Activated B cell treated with CpG ODN at 0.5 μM for 24 hours (primary cell): ENCODE data around the gene GPR137B. TPM values are rescaled to one million over a fixed set of nuclear protein-coding genes. Genes with fewer than 3 reads are reported as not detected.

Experiments used
- ATAC-seq: fragments of 200-7000 bp; cut with Tn5 transposase; one replicate; pipeline ENCODE4 v1.10.0; 2021; ENCODE audit warnings: low read depth, mild to moderate bottlenecking, moderate library complexity
- CTCF ChIA-PET: fragments of 350-600 bp; sonication (Branson Sonifier 250); formaldehyde crosslinking; loops from one replicate; lab custom pipeline; 2021; ENCODE audit warnings: antibody characterized with exemption; lab: Charles Lee
- POLR2A ChIA-PET: fragments of 350-600 bp; sonication (Branson Sonifier 250); formaldehyde crosslinking; loops from one replicate; lab custom pipeline; 2021; ENCODE audit warnings: antibody characterized with exemption; lab: Charles Lee
- DNase-seq: peaks from one replicate; pipeline ENCODE4 v3.0.0; 2022
- H3K27ac Mint-ChIP-seq: one replicate; pipeline ENCODE4 v1.8.0; 2020; ENCODE audit warnings: mixed read lengths
- H3K27me3 Mint-ChIP-seq: one replicate; pipeline ENCODE4 v1.8.0; 2021; ENCODE audit warnings: mixed read lengths
- H3K36me3 Mint-ChIP-seq: one replicate; pipeline ENCODE4 v1.8.0; 2021; ENCODE audit warnings: low read depth, mixed read lengths
- H3K4me1 Mint-ChIP-seq: one replicate; pipeline ENCODE4 v1.8.0; 2021; ENCODE audit warnings: mixed read lengths
- H3K4me3 Mint-ChIP-seq: one replicate; pipeline ENCODE4 v1.8.0; 2020; ENCODE audit warnings: mild to moderate bottlenecking, mixed read lengths
- H3K9me3 Mint-ChIP-seq: one replicate; pipeline ENCODE4 v1.8.0; 2020; ENCODE audit warnings: mixed read lengths
- intact Hi-C: fragments of 100-400 bp; cut with micrococcal nuclease; formaldehyde crosslinking; loops from one replicate; pipeline ENCODE4 v1.15.1; 2024
- total RNA-seq: library from RNA; stranded (reverse); gene quantifications from 2 replicates; pipeline ENCODE4 v1.2.3, GENCODE V29; 2022
- TF ChIP-seq, protein P1 (sequence below): fragments of 200-600 bp; IDR thresholded peaks from one replicate; pipeline ENCODE4 v1.8.0; 2022; ENCODE audit warnings: antibody characterized with exemption, mild to moderate bottlenecking

The GPR137B gene
- total RNA-seq, 1 donor from 2014 or later: 11.8 TPM

DNA sequence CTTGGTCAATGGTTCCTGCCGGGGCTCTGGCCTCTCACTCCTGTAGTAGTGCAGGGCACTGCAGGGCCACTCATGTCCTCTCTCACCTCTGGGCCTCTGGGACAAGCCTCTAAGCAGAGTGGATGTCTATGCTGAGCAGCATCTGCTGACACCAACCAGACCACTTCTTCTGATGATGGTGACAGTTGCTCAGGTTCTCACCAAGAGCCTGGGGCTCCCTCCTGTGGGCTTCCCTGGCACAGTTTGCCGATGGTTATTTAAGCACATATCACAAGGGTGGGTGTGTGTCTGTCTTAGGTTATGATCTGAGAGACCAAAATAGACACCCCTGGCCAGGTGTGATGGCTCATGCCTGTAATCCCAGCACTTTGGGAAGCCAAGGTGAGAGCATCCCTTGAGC lies 17.4 kb upstream of the GPR137B start:
- TF ChIP-seq, protein P1, sequence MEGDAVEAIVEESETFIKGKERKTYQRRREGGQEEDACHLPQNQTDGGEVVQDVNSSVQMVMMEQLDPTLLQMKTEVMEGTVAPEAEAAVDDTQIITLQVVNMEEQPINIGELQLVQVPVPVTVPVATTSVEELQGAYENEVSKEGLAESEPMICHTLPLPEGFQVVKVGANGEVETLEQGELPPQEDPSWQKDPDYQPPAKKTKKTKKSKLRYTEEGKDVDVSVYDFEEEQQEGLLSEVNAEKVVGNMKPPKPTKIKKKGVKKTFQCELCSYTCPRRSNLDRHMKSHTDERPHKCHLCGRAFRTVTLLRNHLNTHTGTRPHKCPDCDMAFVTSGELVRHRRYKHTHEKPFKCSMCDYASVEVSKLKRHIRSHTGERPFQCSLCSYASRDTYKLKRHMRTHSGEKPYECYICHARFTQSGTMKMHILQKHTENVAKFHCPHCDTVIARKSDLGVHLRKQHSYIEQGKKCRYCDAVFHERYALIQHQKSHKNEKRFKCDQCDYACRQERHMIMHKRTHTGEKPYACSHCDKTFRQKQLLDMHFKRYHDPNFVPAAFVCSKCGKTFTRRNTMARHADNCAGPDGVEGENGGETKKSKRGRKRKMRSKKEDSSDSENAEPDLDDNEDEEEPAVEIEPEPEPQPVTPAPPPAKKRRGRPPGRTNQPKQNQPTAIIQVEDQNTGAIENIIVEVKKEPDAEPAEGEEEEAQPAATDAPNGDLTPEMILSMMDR: no peak
- Mint-ChIP-seq H3K36me3 (no peaks in the 10 kb centered on the region), H3K9me3 (no peaks in the 10 kb centered on the region), H3K4me3 (no peak overlapping the region), H3K27ac (no peak overlapping the region), H3K27me3 (no peaks in the 10 kb centered on the region), H3K4me1 (peaks cover 31% of the 10 kb centered on the region)
- intact Hi-C loops: loop anchor here (5.0 kb wide), 1 partner anchor 157 kb away; the partner anchor contains the start of gene ERO1B
- ChIA-PET POLR2A (no interaction called here), CTCF (no interaction called here)
- DNase-seq (no peak), ATAC-seq (no peak)

DNA sequence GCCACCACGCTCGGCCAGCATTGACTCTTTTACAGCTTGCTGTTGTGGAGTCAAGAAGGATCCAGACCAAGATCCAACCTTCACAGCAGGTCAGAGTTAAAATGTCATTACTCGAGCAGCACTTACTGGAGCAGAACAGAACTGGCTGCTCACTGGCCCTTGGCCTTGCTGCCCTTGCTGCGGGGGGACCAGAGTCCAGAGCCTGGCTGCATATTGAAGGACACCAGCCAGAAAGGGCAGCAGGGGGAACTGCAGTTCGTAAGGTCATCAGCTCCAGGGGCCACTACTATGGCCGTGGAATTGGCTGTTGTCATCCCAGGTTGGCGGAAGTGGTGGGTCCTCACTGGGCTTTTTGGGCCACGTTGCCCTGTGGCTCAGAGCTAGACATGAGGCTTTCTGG lies 15.3 kb upstream of the GPR137B start:
- POLR2A ChIA-PET: no interaction called here
- intact Hi-C loops: no loop called here
- no peaks in the 10 kb centered on the region for H3K36me3 Mint-ChIP-seq

GRCh38 chr1:236128646-236129178 lies 13.6 kb upstream of the GPR137B start:
- POLR2A ChIA-PET: no interaction called here
- Mint-ChIP-seq H3K4me1 (peaks cover 6% of the 10 kb centered on the region), H3K9me3 (no peaks in the 10 kb centered on the region), H3K36me3 (no peaks in the 10 kb centered on the region), H3K4me3 (no peak overlapping the region), H3K27ac (no peak overlapping the region), H3K27me3 (peaks cover 14% of the 10 kb centered on the region)
- intact Hi-C loops: no loop called here
- TF ChIP-seq, protein P1: no peak
- CTCF ChIA-PET: no interaction called here
- ATAC-seq (no peak), DNase-seq (no peak)

More for the DNA sequence above, 15.3 kb upstream of the GPR137B start:
- Mint-ChIP-seq H3K4me1 (peaks cover 10% of the 10 kb centered on the region), H3K9me3 (no peaks in the 10 kb centered on the region), H3K4me3 (no peak overlapping the region), H3K27ac (no peak overlapping the region), H3K27me3 (peaks cover 8% of the 10 kb centered on the region)
- ATAC-seq (no peak), DNase-seq (no peak)
- TF ChIP-seq, protein P1: no peak
- CTCF ChIA-PET: no interaction called here

DNA sequence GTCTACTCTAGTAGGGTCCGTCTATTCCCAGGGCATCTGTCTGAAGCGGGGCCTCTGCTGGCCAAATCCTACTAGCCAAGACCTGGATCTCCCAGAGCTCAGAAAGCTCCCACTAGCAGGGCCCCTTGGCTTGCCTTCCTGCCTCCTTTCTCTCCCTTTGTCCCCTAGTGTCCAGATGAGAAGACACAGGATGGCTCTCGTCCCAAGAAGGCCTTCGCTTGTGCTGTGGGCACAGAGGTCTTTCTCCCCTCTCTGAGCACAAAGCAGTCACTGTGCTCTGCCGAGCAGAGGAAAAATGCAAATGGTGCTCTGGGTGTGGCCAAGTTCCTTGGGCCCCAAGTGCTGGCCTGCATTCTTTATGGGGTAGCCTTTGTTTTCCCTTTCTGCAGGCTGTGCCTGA lies 13.0 kb upstream of the GPR137B start:
- ATAC-seq (no peak), DNase-seq (no peak)
- ChIA-PET POLR2A (no interaction called here), CTCF (no interaction called here)
- Mint-ChIP-seq H3K27ac (no peak overlapping the region), H3K36me3 (no peaks in the 10 kb centered on the region), H3K4me3 (no peak overlapping the region), H3K9me3 (no peaks in the 10 kb centered on the region), H3K27me3 (peaks cover 17% of the 10 kb centered on the region), H3K4me1 (peaks cover 6% of the 10 kb centered on the region)
- TF ChIP-seq, protein P1: no peak
- intact Hi-C loops: no loop called here

- ChIA-PET POLR2A (no interaction called here), CTCF (interaction anchor here (0.5 kb wide), 1 partner anchor 321 kb away, joined by 3 read pairs; no protein-coding TSS in a partner anchor)
- no peak for DNase-seq
- ATAC-seq: no peak
- H3K27me3 Mint-ChIP-seq: peaks cover 28% of the 10 kb centered on the region
- no peaks in the 10 kb centered on the region for H3K36me3 Mint-ChIP-seq
- intact Hi-C loops: no loop called here
- H3K27ac Mint-ChIP-seq: no peak overlapping the region
- H3K9me3 Mint-ChIP-seq: no peaks in the 10 kb centered on the region
- TF ChIP-seq, protein P1: no peak
- peaks cover 6% of the 10 kb centered on the region for H3K4me1 Mint-ChIP-seq
- no peak overlapping the region for H3K4me3 Mint-ChIP-seq
Measured at GRCh38 chr1:236130372-236130771, 12.0 kb upstream of the GPR137B start.
